Fibroblast of skin of right biceps (primary cell): ENCODE results near the gene C3orf85.
"Not testable (repeated sequence)": the region's sequence is repeated elsewhere in the genome, so short reads cannot be mapped to it uniquely, and the experiment has no call there.

Experiments used
- DNase-seq: peaks from one replicate; pipeline ENCODE4 v3.0.0-alpha.2; 2013

The C3orf85 gene, protein sequence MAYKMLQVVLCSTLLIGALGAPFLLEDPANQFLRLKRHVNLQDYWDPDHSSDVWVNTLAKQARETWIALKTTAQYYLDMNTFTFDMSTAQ

DNA sequence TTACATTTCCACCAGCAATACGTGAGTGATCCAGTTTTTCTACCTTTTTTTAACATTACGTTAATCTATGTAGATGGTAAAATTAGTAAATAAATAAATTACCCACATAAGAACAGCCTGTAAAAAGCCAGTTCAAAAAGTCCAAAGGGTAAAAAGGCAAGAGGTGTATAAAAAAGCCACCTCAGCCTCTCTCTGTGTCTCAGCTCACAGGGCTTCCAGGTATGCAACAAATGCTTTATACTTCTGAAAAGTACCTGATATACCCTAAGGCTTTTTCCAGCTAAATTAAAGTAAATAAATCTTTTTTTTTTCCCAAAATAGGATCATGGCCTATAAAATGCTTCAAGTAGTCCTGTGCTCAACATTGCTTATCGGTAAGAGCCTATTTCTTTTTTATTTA is at the start of gene C3orf85:
TSS of gene C3orf85 (plus strand) at position 197 of the 400 bp plus-strand sequence. CDS start at position 326, 129 bp downstream.
- DNase-seq = no peak

DNA sequence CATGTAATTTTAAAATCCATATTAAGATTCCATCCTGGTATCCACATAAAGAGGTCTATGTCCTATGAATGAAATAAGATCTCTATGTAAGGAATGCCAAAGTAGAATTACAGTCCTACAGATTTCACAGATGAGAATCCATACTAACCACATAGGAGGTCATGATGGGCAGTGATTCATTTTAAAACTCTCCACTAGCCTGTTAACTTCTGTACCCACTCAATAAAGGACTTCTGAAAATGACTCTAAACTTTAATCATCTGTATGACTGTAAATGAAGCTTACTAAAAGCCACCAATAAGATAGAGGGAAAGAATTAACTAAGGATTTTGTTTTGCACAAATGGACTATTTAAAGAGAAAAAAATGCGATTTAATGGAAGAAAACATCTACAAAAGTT is 47.3 kb upstream of the C3orf85 start:
- DNase-seq = peak; percentile 9

DNA sequence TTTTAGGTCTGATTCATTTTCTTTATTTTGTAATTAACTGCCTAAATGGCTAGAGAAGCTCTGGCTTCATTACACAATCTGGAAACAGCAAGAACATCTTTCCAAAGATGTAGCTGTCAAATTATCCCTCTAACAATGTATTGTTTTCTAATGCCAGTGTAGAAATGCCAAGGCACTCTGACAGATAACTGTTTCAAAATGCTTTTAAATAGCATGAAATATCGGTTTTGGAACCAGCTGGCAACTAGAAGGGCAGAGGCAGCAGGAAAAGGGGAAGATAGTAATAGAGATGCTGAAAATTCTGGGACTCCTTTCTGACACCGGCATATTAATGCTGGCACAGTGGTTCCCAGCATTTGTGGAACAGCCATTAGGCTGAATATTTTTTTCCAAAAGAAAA is 44.7 kb upstream of the C3orf85 start:
- no peak for DNase-seq

DNA sequence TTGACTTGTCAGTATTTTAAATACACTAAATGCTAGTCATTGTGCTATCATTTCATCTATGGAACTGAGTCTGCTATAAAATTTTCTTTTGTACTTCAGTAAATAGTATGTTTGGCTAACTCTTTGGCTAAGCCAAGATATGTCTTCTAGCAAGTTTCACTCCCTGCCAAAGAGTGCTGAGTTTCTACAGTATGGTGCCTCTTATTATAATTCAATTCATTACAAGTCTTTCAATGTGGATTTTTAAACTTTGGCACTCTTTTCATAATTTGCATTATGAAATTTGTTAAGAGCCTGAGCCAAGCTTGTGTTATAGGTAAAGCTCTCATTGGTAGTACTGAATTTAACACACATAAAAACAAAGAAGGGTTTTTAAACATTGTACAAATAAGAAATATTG is 43.0 kb upstream of the C3orf85 start:
- no peak for DNase-seq

DNA sequence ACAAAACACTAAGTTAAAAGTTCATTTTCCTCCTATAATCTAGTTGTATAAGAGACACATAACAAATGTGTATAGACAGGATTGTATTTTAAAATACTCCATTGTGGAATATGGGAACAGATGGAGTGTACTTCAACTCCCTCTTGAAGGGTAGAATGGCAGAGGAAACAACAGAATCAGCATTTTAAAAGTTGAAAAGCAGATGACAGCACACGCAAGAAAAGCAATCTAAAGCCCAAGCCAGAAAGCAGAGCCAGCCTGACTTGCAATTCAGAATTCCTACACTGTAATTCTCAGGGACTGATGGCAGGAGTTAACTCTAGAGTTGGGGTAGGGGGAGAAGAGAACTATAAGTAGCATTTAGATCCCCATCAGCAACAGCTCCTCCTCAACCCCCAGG is 41.4 kb upstream of the C3orf85 start:
- no peak for DNase-seq

DNA sequence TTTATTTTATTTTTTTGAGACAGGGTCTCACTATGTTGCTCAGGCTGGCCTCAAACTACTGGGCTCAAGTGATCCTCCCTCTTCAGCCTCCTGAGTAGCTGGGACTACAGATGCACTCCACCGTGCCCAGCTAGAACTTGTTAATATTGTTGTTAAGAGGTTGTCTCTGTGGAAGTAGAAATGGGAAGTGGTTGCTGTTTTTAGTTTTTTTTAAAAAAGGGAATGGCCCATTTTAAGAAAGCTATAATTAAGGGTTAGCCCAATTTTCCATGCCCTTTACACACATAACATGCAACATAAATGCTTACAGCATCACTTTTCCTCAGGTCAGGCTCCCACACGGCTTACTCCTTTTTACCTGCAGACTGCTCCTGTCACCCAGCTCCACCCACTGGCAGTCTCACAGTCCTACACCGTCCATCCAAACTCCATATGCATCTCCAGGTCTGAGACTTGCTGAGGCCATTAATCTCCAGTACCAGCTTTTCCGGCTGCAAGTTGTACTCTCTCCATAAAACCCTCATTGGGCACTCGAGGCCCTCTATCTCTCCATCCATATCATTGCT is 38.4 kb upstream of the C3orf85 start:
- DNase-seq = no peak

DNA sequence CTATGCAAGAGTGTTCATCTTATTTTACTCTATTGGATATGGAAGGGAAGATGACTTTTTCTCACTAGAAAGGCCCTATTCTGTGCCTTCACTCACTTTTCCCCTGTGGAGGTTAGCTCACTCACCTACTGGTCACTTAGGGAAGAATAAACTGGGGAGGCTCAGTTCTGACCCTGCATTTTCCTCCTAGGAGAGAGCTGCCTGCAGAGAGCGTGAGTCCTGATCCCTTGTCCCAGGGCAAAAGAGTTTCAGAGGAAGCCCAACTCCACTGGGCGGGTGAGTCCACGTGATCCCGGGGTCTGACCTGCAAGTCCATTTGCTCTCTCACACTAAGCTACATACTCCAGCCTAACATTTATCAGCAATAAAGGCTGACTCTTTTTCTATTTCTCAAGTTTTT is 26.9 kb upstream of the C3orf85 start:
- DNase-seq = no peak

DNA sequence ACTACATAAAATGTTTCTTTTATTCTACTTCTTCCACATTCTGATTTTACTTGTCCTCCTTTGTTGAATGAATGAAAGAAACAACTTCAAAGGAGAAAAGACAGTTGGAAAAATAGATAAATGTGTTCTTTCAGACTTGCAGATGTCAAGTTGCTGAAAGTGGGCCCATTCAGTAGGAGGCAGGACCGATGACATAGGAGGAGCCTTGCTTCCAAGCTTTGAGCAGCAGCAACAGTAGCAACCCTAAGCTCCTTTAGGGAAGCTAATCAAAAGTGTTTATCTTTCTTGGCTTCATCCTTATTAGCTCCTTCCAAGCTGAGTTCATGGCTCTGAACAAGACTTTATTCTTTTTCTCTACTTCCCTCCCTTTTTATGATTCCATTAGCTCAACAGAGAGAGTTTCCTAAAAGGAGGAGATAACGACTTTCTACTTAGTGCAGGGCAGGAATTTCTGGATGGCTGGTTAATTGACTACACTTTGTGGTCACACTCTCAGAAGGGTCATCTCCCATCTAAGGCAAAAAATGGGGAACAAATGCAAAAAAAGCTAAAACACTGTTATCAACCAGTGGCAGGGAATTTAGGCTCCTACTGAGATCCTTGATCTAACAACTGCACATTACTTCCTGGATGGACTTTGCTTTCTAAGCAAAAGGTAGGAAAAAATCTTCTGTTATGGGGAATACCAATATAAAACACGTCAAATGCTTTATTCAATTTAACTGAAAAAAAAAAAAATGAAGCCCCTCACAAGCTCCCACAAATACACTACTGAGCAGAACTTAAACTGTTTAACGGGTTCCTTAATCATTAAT is 23.4 kb upstream of the C3orf85 start:
- DNase-seq = no peak

DNA sequence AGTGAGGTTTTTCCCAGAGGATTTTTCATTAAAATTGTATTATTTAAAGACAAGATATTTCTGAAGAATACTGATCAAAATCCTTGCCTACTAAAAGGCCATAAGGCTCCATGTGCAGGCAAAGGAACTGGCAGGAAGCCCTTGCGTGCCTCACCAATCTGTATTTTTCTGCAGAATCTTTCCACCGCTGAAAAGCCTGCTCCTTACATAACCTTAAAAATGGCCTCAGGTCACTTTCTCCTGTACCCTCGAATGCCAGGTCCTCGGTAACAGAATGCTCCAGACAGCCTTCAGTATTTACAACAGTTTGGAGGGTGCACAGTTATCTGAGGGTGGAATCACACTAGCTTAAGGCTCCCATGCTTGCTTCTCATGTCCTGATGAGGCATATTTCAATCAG is 21.8 kb upstream of the C3orf85 start:
- no peak for DNase-seq

DNA sequence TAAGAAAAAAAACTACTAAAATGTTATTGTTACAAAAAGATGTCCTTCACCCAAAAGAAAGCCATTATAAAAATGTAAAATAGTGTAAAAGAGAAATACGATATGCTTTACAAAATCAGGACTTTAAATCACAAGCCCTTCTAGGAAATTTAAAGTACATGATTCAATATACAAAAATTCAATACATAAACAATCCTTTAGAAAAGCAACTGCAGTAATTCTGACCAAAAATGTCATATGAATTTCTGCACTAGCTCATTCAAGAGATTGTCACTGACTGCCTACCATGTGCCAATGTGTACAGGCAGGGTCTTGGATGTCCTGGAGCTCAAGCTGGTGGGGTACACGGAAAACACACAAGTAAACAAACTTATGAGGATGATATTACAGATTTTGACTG is 21.1 kb upstream of the C3orf85 start:
- DNase-seq = no peak

DNA sequence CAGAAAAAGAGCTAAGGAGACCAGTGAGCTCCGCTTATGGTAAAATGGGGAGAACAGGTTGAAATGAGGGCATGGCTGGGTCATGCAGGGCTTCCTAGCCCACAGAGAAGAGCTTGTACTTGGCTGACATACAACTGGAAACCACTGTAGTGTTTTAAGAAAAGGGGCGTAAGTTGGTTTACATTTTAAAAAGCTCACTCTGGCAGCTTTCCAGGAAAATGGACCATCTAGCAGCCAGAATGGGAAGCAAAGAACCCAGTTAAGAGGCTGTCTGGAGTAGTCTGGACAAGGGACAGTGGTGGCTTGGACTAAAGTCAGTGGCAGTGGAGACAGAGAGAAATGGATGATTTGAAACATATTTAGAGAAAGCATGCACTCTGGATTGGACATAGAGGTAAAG is 20.5 kb upstream of the C3orf85 start:
- DNase-seq = no peak

DNA sequence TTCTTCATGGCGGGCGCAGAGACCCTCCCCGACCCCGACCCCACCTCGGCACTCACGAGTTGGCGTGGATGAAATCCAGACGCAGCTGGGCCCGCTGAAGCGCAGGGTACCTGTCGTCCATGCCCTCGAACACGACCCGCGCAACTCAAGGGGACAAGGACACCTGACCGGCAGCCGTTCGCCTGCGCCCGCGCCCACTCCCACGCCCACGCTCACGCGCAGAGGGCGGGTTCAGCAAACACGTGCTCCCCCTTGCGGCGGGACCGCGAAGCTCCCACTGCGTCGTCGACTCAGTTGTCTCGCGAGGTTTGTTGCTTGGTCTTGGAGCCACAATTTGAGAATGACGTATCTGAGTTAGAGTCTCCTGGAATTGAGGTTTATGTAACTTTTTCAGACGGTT is 18.6 kb upstream of the C3orf85 start, which contains the start of gene MORC1:
TSS of gene MORC1 (minus strand) at position 196 of the 400 bp plus-strand sequence. CDS start at position 121, 75 bp downstream.
- no peak for DNase-seq

DNA sequence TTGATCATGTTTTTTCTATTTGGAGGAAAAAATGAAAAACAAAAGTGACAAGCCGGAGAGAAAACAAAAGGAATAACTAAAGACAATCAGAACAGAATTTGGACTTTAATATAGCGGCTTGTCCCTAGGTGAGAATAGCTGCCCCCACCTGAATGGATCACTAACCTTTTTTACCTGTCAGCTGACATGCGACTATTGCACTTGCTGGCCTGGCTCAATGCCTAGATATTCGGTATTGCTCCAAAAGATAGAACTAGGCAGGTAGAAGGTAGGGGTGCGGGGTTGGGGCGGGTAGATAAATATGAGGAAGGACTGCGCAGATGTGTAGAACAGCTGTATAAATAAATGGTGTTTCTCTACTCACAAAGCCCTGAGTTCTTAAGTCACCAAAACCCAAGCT is 17.9 kb upstream of the C3orf85 start:
- no peak for DNase-seq

DNA sequence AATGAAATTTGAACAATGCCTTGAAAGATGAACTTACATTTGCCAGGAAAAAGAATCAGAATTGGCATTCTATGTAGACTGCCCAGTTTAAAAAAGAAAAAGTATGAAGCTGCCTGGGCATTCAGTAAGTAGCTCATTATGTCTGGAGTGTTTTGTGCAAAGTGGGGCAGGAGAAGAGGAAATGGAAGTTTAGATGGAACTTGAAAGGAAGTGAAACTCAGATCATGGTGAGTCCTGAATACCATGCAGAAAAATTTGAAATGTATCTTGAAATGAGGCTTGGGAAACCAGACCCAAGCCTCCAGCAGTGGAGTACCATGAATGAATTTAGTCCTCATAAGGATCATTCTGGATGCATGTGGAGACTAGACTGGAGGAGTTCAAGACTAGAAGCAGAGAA is 13.8 kb upstream of the C3orf85 start:
- no peak for DNase-seq

DNA sequence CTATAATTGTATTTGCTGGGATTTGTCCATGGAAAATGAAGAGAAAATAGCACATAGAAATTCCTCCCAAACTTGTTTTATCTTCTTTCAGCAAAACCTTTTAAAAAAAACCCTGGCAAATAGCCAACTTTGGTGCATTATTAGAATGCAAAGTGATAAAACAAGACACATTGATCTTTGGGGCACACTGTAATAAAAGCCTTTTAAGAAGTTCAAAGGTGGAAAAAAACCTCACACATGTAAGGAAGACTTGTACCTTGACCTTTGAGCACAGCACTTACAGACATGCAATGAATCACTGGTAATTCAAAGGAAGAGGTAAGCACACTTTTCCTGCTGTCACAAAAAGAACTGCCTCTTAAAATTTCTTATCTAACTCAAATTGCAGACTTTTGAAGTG is 10.6 kb upstream of the C3orf85 start:
- no peak for DNase-seq

DNA sequence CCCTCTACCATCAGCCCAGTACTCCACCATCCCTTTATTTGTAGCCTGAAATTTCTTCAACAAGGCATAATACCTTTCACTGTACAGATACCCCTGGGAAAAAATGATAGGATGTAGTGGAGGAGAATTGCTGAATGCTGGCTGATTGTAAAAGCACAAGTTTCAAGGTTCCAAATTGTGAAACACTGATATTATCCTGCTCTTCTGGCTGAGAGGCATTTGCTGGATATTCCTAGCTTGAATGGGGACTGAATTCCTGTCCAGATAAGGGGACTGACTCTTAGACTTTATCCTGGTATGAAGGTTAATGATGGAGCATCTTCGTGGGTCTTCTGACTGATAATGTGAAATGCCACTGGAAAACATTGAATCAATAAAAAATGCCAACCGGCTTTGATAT is 9.0 kb upstream of the C3orf85 start:
- DNase-seq = no peak

DNA sequence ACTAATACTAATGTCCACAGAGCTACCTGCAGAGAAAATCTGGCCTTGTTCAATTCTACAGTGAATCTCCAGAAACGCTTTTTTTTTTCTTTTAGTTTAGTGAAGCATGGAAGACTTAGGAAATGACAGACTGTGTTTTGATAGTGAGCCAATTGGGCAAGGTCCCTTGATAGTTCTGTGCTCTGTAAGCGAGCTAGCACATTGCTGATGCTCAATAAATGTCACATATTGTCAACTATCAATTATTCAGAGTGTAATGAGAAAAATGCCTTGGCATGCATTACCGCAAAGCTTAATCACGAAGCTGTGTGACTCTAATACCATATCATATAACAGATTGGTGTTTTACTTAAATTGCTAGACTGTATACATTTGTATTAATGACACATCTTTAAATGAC is 5.2 kb upstream of the C3orf85 start:
- DNase-seq = no peak

DNA sequence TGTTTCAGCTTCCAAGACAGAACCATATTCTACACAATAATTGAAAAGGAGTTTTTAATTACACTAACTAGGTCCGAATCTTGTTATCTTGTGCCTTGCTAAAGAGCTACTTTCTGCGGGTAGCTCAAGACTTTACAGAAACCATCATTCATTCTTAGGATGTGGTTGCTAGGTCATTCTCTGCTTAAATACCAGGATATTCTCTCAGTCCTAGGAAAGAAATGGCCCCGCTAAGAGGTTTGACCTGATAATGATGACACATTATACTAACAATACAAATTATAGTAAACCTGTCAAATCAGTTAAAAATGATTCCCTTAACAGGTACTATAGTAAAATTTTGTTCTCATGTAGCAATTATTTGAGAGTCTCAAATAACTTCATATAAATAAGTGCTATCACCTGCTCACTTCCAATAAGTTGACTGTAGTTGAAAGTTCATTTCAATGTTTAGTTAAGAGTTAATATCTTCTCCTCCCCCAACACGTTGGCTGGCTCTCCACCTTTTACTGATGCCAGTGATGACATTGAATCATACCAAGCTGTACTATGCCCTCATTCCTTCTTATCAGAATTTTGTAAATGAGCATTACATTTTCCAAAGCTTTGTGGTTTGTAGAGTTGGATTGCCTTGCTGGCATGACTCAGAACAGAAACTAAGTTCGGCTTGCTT is 3.6 kb upstream of the C3orf85 start:
- no peak for DNase-seq

DNA sequence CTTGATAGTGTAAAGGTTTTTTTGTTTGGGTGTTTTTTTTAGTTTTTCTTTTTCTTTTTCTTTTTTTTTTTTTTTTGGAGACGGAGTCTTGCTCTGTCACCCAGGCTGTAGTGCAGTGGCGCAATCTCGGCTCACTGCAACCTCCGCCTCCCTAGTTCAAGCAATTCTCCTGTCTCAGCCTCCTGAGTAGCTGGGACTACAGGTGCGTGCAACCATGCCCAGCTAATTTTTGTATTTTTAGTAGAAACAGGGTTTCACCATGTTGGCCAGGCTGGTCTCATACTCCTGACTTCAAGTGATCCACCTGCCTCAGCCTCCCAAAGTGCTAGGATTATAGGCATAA is 3.1 kb upstream of the C3orf85 start:
- DNase-seq = not testable (repeated sequence)

DNA sequence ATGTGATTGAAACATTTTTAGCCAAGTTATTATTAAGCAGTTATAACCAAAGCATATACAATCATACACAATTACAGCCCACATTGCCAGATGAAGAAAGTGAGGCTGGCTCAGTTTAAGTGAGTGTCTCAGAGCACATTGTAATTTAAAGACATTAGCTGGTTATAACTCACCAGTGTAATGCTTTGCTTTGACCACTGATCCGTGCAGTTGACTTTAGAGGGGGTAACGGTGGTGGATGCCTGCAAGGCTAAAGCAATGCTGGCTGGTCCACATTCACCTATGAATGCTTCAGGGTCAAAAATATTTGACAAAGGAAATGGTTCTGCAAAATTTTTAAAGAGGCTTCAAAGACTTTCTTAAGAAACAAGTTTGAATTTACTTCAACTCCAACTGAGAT is 1.2 kb downstream of the C3orf85 start:
- DNase-seq = no peak

DNA sequence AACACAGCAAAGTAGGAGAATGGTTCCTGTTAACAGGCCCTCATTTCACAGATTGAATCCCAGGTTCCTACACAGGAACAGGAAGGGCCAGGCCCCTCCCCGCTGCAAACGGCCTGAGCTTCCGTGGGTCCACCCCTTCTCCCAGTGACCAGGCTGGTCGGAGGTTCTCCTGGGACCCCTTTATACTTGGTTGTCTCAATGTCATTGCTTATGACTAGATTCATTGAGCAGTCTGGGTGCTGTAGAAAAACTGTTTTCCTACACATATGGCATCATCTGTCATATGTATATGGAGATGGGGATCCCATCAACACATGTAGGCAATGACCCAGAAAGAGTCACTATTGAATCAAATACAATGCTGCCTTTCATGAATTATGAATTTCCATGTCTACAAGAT is 3.8 kb downstream of the C3orf85 start:
- no peak for DNase-seq

DNA sequence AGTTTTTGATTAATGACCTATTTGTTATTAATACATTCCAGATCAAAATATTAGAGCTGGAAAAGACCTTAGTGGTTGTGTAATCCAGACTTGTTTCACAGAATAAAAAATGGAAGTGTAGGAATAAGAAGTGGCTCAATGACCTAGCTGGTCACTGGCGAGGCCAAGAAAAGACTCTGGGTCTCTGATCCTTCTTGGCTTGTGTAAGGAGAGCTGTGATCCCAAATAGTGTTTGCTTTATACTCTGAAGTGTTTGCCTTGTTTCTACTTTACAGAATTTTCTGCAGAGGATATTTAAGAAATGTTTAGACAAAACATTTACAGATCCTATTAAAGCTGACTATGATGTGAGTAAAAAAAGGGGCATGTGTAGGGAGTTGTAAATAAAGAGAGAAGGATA is 7.1 kb downstream of the C3orf85 start:
- DNase-seq = no peak

DNA sequence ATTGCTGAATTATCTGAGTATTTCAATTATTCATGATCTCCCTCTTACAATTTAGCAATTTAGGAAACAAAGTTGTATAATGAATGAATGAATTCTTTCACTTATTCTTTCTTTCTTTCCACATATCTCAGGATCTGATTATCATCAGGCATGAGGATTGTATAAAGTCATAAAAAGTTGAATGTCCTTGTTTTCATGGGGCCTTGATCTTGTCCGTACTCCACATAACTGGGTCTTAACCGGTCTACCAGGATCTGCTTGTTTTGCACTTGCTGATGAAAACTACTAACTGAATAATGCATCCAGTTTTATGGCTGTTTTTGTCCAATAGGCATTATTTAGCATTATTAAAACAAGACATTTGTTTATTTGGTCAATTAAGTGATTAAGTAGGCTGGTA is 12.6 kb downstream of the C3orf85 start:
- DNase-seq = no peak

DNA sequence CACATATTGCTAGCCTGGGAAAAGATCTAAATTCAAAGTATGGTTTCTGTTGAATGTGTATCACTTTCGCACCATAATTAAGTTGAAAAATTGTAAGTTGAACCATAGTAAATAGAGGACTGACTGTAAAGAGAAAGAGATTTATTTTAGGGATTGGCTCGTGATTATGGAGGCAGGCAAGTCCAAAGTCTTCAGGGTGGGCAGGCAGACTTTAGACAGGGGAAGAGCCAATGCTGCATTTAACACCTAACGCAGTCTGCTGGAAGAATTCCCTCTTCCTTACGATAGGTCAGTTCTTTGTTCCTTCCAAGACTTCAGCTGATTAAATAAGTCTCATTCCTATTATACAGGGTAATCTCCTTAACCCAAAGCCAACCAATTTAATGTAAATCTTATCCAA is 15.8 kb downstream of the C3orf85 start:
- no peak for DNase-seq
